ENCODE results near the gene PLCB1. TPM values are rescaled to one million over a fixed set of nuclear protein-coding genes. Genes with fewer than 3 reads are reported as not detected.

PLCB1 gene
- total RNA-seq, 4 donors from 2014 or later, result 7.2 to 28.1 (median 9.6) TPM

- Histone ChIP-seq H3K27ac (no peak overlapping the region), H3K4me1 (no peaks in the 10 kb centered on the region), H3K36me3 (no peaks in the 10 kb centered on the region), H3K4me3 (no peak overlapping the region), H3K27me3 (no peaks in the 10 kb centered on the region), H3K9me3 (no peaks in the 10 kb centered on the region)
- DNase-seq, result no peak
- TF ChIP-seq CTCF (IDR thresholded peaks at IDR 0.05) (no peak), POLR2A (IDR thresholded peaks at IDR 0.05) (no peak)
Measured at GRCh38 chr20:8647961-8648441, 515.9 kb downstream of the PLCB1 start.

GRCh38 chr20:8648466-8648865 lies 516.4 kb downstream of the PLCB1 start:
- Histone ChIP-seq H3K36me3 (no peaks in the 10 kb centered on the region), H3K9me3 (no peaks in the 10 kb centered on the region), H3K4me3 (no peak overlapping the region), H3K27me3 (no peaks in the 10 kb centered on the region), H3K27ac (no peak overlapping the region), H3K4me1 (no peaks in the 10 kb centered on the region)
- no peak for DNase-seq
- no peak for TF ChIP-seq CTCF (IDR thresholded peaks at IDR 0.05)
- TF ChIP-seq POLR2A (IDR thresholded peaks at IDR 0.05), result no peak

GRCh38 chr20:8652396-8652795 lies 520.3 kb downstream of the PLCB1 start:
- Histone ChIP-seq H3K36me3 (no peaks in the 10 kb centered on the region), H3K9me3 (no peaks in the 10 kb centered on the region), H3K27ac (no peak overlapping the region), H3K27me3 (no peaks in the 10 kb centered on the region), H3K4me3 (no peak overlapping the region), H3K4me1 (no peaks in the 10 kb centered on the region)
- TF ChIP-seq CTCF (IDR thresholded peaks at IDR 0.05) (no peak), POLR2A (IDR thresholded peaks at IDR 0.05) (no peak)
- DNase-seq, result no peak

DNA sequence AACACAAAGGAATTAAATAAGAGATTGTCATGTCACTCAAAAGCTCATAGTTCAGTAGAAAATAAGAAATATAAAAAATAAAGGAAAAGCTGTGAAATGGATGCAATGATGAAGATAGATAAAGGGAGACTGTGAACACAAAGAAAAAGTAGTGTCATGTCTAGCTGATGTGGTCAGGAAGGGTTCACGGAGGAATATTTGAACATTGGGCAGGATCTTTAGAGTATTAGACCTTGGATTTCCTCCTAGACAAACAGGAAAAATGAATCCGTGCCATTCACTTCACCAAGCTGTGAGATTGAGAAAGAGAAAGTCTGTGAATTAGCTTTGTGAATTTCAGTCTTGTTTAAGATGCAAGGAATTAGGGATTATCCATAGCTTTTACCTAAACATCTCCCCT lies 522.4 kb downstream of the PLCB1 start:
- no peak overlapping the region for H3K4me3 ChIP-seq
- H3K27ac ChIP-seq, result no peak overlapping the region
- DNase-seq, result no peak
- H3K4me1 ChIP-seq, result no peaks in the 10 kb centered on the region
- no peaks in the 10 kb centered on the region for H3K9me3 ChIP-seq
- H3K36me3 ChIP-seq, result no peaks in the 10 kb centered on the region
- H3K27me3 ChIP-seq, result no peaks in the 10 kb centered on the region
- TF ChIP-seq CTCF (IDR thresholded peaks at IDR 0.05) (no peak), POLR2A (IDR thresholded peaks at IDR 0.05) (no peak)

GRCh38 chr20:8656335-8656734 lies 524.3 kb downstream of the PLCB1 start:
- DNase-seq, result no peak

More at GRCh38 chr20:8656335-8656734, 524.3 kb downstream of the PLCB1 start:
- H3K9me3 ChIP-seq, result no peaks in the 10 kb centered on the region
- no peaks in the 10 kb centered on the region for H3K4me1 ChIP-seq
- H3K27ac ChIP-seq, result no peak overlapping the region
- TF ChIP-seq CTCF (IDR thresholded peaks at IDR 0.05), result no peak
- no peak for TF ChIP-seq POLR2A (IDR thresholded peaks at IDR 0.05)
- no peaks in the 10 kb centered on the region for H3K36me3 ChIP-seq
- no peak overlapping the region for H3K4me3 ChIP-seq
- no peaks in the 10 kb centered on the region for H3K27me3 ChIP-seq

Data from Peyer's patch (tissue), 4 donors.